Activated CD4-positive, alpha-beta T cell treated with anti-CD3 and anti-CD28 coated beads, Interleukin-2, amount 10 ng/mL, durations not matched to agents 7 days and 5 days (primary cell): ENCODE data around the gene ZBTB6. TPM values are rescaled to one million over a fixed set of nuclear protein-coding genes. Genes with fewer than 3 reads are reported as not detected.
"Not testable (repeated sequence)": the region's sequence is repeated elsewhere in the genome, so short reads cannot be mapped to it uniquely, and the experiment has no call there.

ENCODE experiments used
- CTCF ChIA-PET: fragments of 350-600 bp; sonication (Branson Sonifier 250); formaldehyde crosslinking; loops from one replicate; lab custom pipeline; 2021; ENCODE audit warnings: antibody characterized with exemption; lab: Charles Lee
- POLR2A ChIA-PET: fragments of 350-600 bp; sonication (Branson Sonifier 250); formaldehyde crosslinking; loops from one replicate; lab custom pipeline; 2021; ENCODE audit warnings: antibody characterized with exemption; lab: Charles Lee
- DNase-seq: peaks from one replicate; pipeline ENCODE4 v3.0.0-alpha.2; 2020
- H3K27ac Mint-ChIP-seq: one replicate; pipeline ENCODE4 v1.8.0; 2021; ENCODE audit warnings: mild to moderate bottlenecking, moderate library complexity, mixed read lengths
- H3K27me3 Mint-ChIP-seq: one replicate; pipeline ENCODE4 v1.8.0; 2021; ENCODE audit warnings: mixed read lengths
- H3K36me3 Mint-ChIP-seq: one replicate; pipeline ENCODE4 v1.8.0; 2021; ENCODE audit warnings: low read depth, mixed read lengths
- H3K4me1 Mint-ChIP-seq: one replicate; pipeline ENCODE4 v1.8.0; 2021; ENCODE audit warnings: mixed read lengths
- H3K4me3 Mint-ChIP-seq: one replicate; pipeline ENCODE4 v1.8.0; 2021; ENCODE audit warnings: mild to moderate bottlenecking, moderate library complexity, mixed read lengths
- H3K9me3 Mint-ChIP-seq: one replicate; pipeline ENCODE4 v1.8.0; 2021; ENCODE audit warnings: mixed read lengths
- total RNA-seq, 2 experiments: library from RNA; stranded (reverse); gene quantifications; one replicate each; pipeline ENCODE4 v1.2.3, GENCODE V29; 2021

The ZBTB6 gene
- total RNA-seq, 2 experiments from 2014 or later, result 11.8 to 12.2 TPM

DNA sequence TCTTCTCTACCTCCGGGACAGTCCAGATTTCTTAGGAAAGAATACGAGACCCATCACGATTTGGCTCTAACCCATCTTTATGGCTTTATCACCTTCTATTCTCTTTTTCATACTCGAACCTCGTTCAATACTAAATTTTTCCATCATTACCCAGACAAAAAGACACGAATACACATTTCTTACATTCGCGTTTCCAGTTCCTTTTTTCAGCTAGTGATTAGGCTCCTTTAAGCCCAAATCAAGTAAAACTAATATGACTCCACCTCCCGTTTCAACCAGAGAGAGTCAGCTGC, 506 bp downstream of the ZBTB6 start:
- ChIA-PET POLR2A (interaction anchor here (0.7 to 1.9 kb wide), 5 partner anchors 8 to 436 kb away, joined by 3 to 11 read pairs (median 3); partner anchors contain the start of genes RABGAP1 and RC3H2), CTCF (interaction anchor here (0.8 to 2.4 kb wide), 5 partner anchors 10 to 83 kb away, joined by 3 to 14 read pairs (median 4); partner anchors contain the start of gene ZBTB26)
- peaks cover 39% of the 10 kb centered on the region for H3K4me1 Mint-ChIP-seq
- H3K36me3 Mint-ChIP-seq, result peaks cover 40% of the 10 kb centered on the region
- no peak for DNase-seq
- H3K27me3 Mint-ChIP-seq, result no peaks in the 10 kb centered on the region
- no peaks in the 10 kb centered on the region for H3K9me3 Mint-ChIP-seq
- H3K27ac Mint-ChIP-seq, result peak overlapping the region; percentile 99
- peak overlapping the region; percentile 94 for H3K4me3 Mint-ChIP-seq

DNA sequence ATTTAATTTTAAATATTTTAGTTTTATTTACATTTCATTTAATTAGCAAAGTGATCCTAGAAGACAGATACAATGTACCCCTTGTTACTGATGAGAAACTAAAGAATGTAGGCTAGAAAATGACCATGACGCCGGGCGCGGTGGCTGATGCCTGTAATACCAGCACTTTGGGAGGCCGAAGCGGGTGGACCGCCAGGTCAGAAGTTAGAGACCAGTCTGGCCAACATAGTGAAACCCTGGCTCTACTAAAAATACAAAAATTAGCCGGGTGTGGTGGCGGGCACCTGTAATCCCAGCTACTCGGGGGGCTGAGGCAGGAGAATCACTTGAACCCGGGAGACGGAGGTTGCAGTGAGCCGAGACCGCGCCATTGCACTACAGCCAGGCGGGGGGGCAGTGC, 7.0 kb downstream of the ZBTB6 start:
- H3K27ac Mint-ChIP-seq, DNase-seq, CTCF ChIA-PET, H3K27me3 Mint-ChIP-seq, POLR2A ChIA-PET, H3K9me3 Mint-ChIP-seq, H3K4me3 Mint-ChIP-seq: not testable (repeated sequence)
- H3K36me3 Mint-ChIP-seq, result peaks cover 36% of the 10 kb centered on the region
- peaks cover 30% of the 10 kb centered on the region for H3K4me1 Mint-ChIP-seq

- no peaks in the 10 kb centered on the region for H3K9me3 Mint-ChIP-seq
- H3K27ac Mint-ChIP-seq, result peak within 1 kb of the TSS; percentile 95
- peak within 1 kb of the TSS; percentile 94 for H3K4me3 Mint-ChIP-seq
- peaks cover 28% of the 10 kb centered on the region for H3K4me1 Mint-ChIP-seq
- peak; percentile 99 for DNase-seq
- CTCF ChIA-PET, result interaction anchor here (0.6 to 2.3 kb wide), 4 partner anchors 25 to 70 kb away, joined by 3 to 7 read pairs (median 3); no protein-coding TSS in a partner anchor
- POLR2A ChIA-PET, result interaction anchor here (1.2 to 2.5 kb wide), 2 partner anchors 8 to 36 kb away, joined by 5 to 11 read pairs; partner anchors contain the start of genes RABGAP1 and ZBTB6
- peaks cover 29% of the 10 kb centered on the region for H3K36me3 Mint-ChIP-seq
- no peaks in the 10 kb centered on the region for H3K27me3 Mint-ChIP-seq
These were observed 8.1 kb downstream of the ZBTB6 start, which contains the start of gene RC3H2 for GRCh38 chr9:122904823-122905710. Gene RC3H2 (minus strand): TSS chr9:122905359. CDS start chr9:122897509, 7,850 bp downstream.

DNA sequence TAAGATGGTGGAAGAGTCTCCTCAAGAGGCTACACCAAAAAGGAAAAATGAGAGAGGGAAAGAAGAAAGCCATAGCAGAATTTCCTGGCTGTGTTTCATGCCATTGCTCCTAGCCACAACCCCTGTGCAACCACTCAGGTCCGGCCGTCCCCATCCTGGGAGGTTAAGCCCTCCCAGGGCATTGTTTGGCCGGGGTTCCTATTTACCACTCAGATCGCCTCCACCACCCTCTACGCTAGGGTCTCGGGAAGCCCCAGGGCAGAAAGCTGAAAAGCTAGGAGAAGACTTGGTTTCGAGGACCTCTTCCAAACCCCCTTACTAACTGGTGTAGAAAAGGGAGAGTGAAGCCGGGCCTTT, 8.7 kb downstream of the ZBTB6 start:
- DNase-seq, result peak; percentile 40
- peaks cover 30% of the 10 kb centered on the region for H3K4me1 Mint-ChIP-seq
- CTCF ChIA-PET, result interaction anchor here (0.6 to 2.3 kb wide), 3 partner anchors 26 to 41 kb away, joined by 3 to 7 read pairs (median 3); no protein-coding TSS in a partner anchor
- H3K27ac Mint-ChIP-seq, result peak overlapping the region; percentile 93
- H3K4me3 Mint-ChIP-seq, result peak overlapping the region; percentile 94
- H3K27me3 Mint-ChIP-seq, result no peaks in the 10 kb centered on the region
- no peaks in the 10 kb centered on the region for H3K9me3 Mint-ChIP-seq
- peaks cover 28% of the 10 kb centered on the region for H3K36me3 Mint-ChIP-seq
- POLR2A ChIA-PET, result interaction anchor here (0.7 to 2.5 kb wide), 3 partner anchors 9 to 36 kb away, joined by 3 to 11 read pairs (median 5); partner anchors contain the start of genes RABGAP1, ZBTB26 and ZBTB6

- Mint-ChIP-seq H3K27me3 (no peaks in the 10 kb centered on the region), H3K4me1 (peaks cover 45% of the 10 kb centered on the region), H3K27ac (peak overlapping the region; percentile 75), H3K4me3 (peak overlapping the region; percentile 60), H3K9me3 (no peaks in the 10 kb centered on the region), H3K36me3 (peaks cover 34% of the 10 kb centered on the region)
- CTCF ChIA-PET, result interaction anchor here (0.6 to 1.0 kb wide), 2 partner anchors 24 to 40 kb away, joined by 3 to 5 read pairs; no protein-coding TSS in a partner anchor
- DNase-seq, result no peak
- POLR2A ChIA-PET, result interaction anchor here (0.6 kb wide), 1 partner anchor 90 kb away, joined by 4 read pairs; no protein-coding TSS in a partner anchor
These were observed 12.3 kb downstream of the ZBTB6 start for GRCh38 chr9:122900791-122901190.

- CTCF ChIA-PET, result interaction anchor here (1.2 to 1.3 kb wide), 2 partner anchors 34 to 93 kb away, joined by 3 read pairs; partner anchors contain the start of gene ZBTB26
These were observed 15.2 kb downstream of the ZBTB6 start for GRCh38 chr9:122897969-122898368.

GRCh38 chr9:122888480-122888879, 24.6 kb downstream of the ZBTB6 start:
- CTCF ChIA-PET, result no interaction called here
- no peaks in the 10 kb centered on the region for H3K27me3 Mint-ChIP-seq
- H3K9me3 Mint-ChIP-seq, result no peaks in the 10 kb centered on the region
- peaks cover 1% of the 10 kb centered on the region for H3K4me1 Mint-ChIP-seq
- H3K4me3 Mint-ChIP-seq, result no peak overlapping the region
- no peak for DNase-seq
- H3K27ac Mint-ChIP-seq, result no peak overlapping the region
- H3K36me3 Mint-ChIP-seq, result peaks cover 41% of the 10 kb centered on the region
- POLR2A ChIA-PET, result no interaction called here

More at GRCh38 chr9:122897969-122898368, 15.2 kb downstream of the ZBTB6 start:
- POLR2A ChIA-PET, result interaction anchor here (0.6 kb wide), 1 partner anchor 43 kb away, joined by 3 read pairs; no protein-coding TSS in a partner anchor
- DNase-seq, result no peak
- Mint-ChIP-seq H3K4me1 (peaks cover 39% of the 10 kb centered on the region), H3K36me3 (peaks cover 42% of the 10 kb centered on the region), H3K27ac (no peak overlapping the region), H3K4me3 (no peak overlapping the region), H3K9me3 (no peaks in the 10 kb centered on the region), H3K27me3 (no peaks in the 10 kb centered on the region)

DNA sequence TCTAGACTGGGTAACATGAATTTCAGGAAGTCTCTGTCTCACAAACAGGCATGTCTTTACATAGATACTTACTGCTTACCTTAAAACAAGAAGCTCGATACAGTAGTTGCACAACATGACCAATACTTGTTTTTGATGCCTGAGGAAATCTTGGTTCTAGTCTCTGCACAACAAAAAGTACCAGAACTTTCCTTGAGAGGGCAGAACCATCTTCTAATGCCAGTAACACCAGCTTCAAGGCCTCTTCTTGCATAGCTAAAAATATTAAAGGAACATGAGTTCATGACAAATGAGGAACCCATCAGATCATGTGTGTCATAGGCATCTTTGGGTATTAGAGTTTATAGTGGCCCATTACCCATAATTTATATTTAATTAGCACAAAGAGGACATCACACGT, 30.0 kb downstream of the ZBTB6 start:
- Mint-ChIP-seq H3K4me1 (peaks cover 1% of the 10 kb centered on the region), H3K9me3 (no peaks in the 10 kb centered on the region), H3K36me3 (peaks cover 33% of the 10 kb centered on the region), H3K27me3 (no peaks in the 10 kb centered on the region), H3K27ac (no peak overlapping the region), H3K4me3 (no peak overlapping the region)
- ChIA-PET CTCF (no interaction called here), POLR2A (no interaction called here)
- DNase-seq, result no peak

DNA sequence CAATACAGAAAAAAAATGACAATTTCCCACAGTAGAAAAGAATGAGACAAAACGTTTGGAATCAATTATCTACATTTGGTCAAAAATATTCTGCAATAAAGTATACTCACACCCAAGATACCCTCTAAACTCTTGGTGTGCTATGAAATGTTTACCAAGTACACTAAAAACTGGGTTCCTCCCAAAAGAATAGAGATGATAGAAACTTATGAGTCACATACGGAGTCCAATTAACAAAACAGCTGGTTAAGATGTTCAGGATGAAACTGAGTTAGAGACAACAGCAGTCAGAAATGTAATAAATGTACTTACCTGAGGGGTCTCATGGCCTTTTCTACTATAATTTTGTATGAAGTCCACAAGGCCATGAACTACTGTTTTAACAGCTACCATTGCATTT, 33.7 kb downstream of the ZBTB6 start:
- H3K27ac Mint-ChIP-seq, result no peak overlapping the region
- no peaks in the 10 kb centered on the region for H3K27me3 Mint-ChIP-seq
- peaks cover 56% of the 10 kb centered on the region for H3K36me3 Mint-ChIP-seq
- H3K9me3 Mint-ChIP-seq, result no peaks in the 10 kb centered on the region
- no peak overlapping the region for H3K4me3 Mint-ChIP-seq
- POLR2A ChIA-PET, result no interaction called here
- CTCF ChIA-PET, result no interaction called here
- no peaks in the 10 kb centered on the region for H3K4me1 Mint-ChIP-seq
- DNase-seq, result no peak

DNA sequence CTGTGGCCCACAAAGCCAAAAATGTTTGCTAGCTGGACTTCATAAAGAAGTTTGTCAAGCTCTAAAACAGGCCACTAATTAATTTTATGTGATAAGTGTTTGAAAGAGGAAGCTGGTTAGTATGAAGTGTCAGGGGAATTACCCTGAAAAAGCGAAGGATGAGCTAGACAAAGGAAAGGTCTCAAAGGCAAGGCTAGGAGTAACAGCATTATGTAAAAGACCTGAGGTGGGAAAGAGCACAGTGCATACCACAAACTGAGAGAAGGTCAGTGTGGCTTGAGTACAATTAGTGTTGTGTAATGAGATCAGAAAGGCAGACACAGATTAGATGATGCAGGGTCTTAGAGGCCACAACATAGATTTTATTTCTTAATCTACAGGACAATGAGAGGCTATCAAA, 37.6 kb downstream of the ZBTB6 start:
- Mint-ChIP-seq H3K9me3 (no peaks in the 10 kb centered on the region), H3K36me3 (peaks cover 68% of the 10 kb centered on the region), H3K4me3 (no peak overlapping the region), H3K4me1 (no peaks in the 10 kb centered on the region), H3K27me3 (no peaks in the 10 kb centered on the region), H3K27ac (no peak overlapping the region)
- ChIA-PET POLR2A (no interaction called here), CTCF (interaction anchor here (1.1 to 1.6 kb wide), 2 partner anchors 12 to 18 kb away, joined by 3 to 4 read pairs; no protein-coding TSS in a partner anchor)
- no peak for DNase-seq

- DNase-seq, H3K27ac Mint-ChIP-seq, H3K4me3 Mint-ChIP-seq, CTCF ChIA-PET, H3K27me3 Mint-ChIP-seq, H3K9me3 Mint-ChIP-seq, POLR2A ChIA-PET, H3K4me1 Mint-ChIP-seq: not testable (repeated sequence)
- peaks cover 47% of the 10 kb centered on the region for H3K36me3 Mint-ChIP-seq
These were observed 45.8 kb downstream of the ZBTB6 start for GRCh38 chr9:122867276-122867675.

GRCh38 chr9:122866079-122866478, 47.0 kb downstream of the ZBTB6 start:
- Mint-ChIP-seq H3K9me3 (no peaks in the 10 kb centered on the region), H3K4me1 (no peaks in the 10 kb centered on the region), H3K36me3 (peaks cover 42% of the 10 kb centered on the region), H3K27me3 (no peaks in the 10 kb centered on the region), H3K4me3 (no peak overlapping the region), H3K27ac (no peak overlapping the region)
- POLR2A ChIA-PET, result no interaction called here
- no peak for DNase-seq
- CTCF ChIA-PET, result no interaction called here

- Mint-ChIP-seq H3K4me1 (no peaks in the 10 kb centered on the region), H3K27ac (no peak overlapping the region), H3K9me3 (no peaks in the 10 kb centered on the region), H3K4me3 (no peak overlapping the region), H3K27me3 (no peaks in the 10 kb centered on the region), H3K36me3 (peaks cover 37% of the 10 kb centered on the region)
- ChIA-PET CTCF (no interaction called here), POLR2A (no interaction called here)
- no peak for DNase-seq
These were observed 47.8 kb downstream of the ZBTB6 start for GRCh38 chr9:122865300-122865699.
